Astrocyte of the cerebellum (primary cell): Measurements from ENCODE around the gene PPP1R15B.

Source experiments
- DNase-seq: peaks from one replicate; pipeline ENCODE4 v3.0.0-alpha.2; 2011; ENCODE audit warnings: low read depth
- H3K4me3 ChIP-seq: 2 replicates; pipeline ENCODE4 v1.5.1; 2011; ENCODE audit warnings: mild to moderate bottlenecking, low read depth, low read length, moderate library complexity
- CTCF ChIP-seq: IDR thresholded peaks from 2 replicates; pipeline ENCODE4 v1.5.1; 2012; ENCODE audit warnings: low read length, low read depth, moderate library complexity, mild to moderate bottlenecking; ENCODE audit errors: missing control alignments
- in situ Hi-C: cut with HindIII; loops from 2 replicates; pipeline ENCODE4 v1.10.0; 2017; ENCODE audit warnings: low sequenced_read_pairs

The PPP1R15B gene

GRCh38 chr1:204408602-204409001 lies 3.0 kb downstream of the PPP1R15B start:
- peak overlapping the region; percentile 83 for H3K4me3 ChIP-seq
- in situ Hi-C loops: no loop called here
- TF ChIP-seq CTCF: no peak
- DNase-seq: no peak

- H3K4me3 ChIP-seq: peak overlapping the region; percentile 83
- DNase-seq: peak; percentile 82
- in situ Hi-C loops: no loop called here
- TF ChIP-seq CTCF: no peak
Measured at GRCh38 chr1:204408074-204408507, 3.5 kb downstream of the PPP1R15B start.

- H3K4me3 ChIP-seq: peak overlapping the region; percentile 83
- in situ Hi-C loops: no loop called here
- DNase-seq: no peak
- no peak for TF ChIP-seq CTCF
Measured at GRCh38 chr1:204407295-204407971, 4.2 kb downstream of the PPP1R15B start.

GRCh38 chr1:204406621-204407020 lies 5.0 kb downstream of the PPP1R15B start:
- no peak for DNase-seq
- in situ Hi-C loops: no loop called here
- peak overlapping the region; percentile 83 for H3K4me3 ChIP-seq
- TF ChIP-seq CTCF: no peak

GRCh38 chr1:204405988-204406387 lies 5.6 kb downstream of the PPP1R15B start:
- in situ Hi-C loops: no loop called here
- TF ChIP-seq CTCF: no peak
- DNase-seq: no peak
- no peak overlapping the region for H3K4me3 ChIP-seq

- H3K4me3 ChIP-seq: no peak overlapping the region
- no peak for DNase-seq
- no peak for TF ChIP-seq CTCF
- in situ Hi-C loops: no loop called here
Measured at GRCh38 chr1:204404629-204405028, 7.0 kb downstream of the PPP1R15B start.
